HG02943 (cell line): ENCODE results near the gene CD300E.

ENCODE experiments used
- ATAC-seq: cut with Tn5 transposase; IDR thresholded peaks from one replicate; pipeline ENCODE4 v1.9.1; 2021; ENCODE audit warnings: mild to moderate bottlenecking, low read depth, moderate library complexity; ENCODE audit not compliant: unreplicated experiment

The CD300E gene, protein sequence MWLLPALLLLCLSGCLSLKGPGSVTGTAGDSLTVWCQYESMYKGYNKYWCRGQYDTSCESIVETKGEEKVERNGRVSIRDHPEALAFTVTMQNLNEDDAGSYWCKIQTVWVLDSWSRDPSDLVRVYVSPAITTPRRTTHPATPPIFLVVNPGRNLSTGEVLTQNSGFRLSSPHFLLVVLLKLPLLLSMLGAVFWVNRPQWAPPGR

DNA sequence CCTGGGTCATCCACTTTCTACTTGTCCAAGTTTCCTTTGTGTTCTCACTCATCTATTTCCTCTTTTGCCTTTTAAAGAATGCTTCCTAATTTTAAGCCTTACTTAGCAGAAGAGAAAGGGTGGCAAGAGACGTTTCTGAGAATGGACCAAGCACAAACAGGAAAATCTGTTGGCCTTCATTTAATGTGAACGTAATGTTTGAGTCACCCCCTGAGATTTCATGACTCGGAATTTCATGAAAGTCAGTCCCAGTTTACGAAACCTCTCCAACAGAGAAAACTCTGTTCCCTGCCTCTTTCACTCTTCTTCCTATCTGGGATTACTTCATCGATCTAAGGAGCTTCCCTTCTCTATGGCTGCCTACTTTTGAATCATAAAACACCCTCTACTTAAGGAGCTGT, at the start of gene CD300E:
Gene CD300E (minus strand): TSS at position 46 of the 401 bp plus-strand sequence. CDS start 117 bp downstream, outside the sequence.
- no peak for ATAC-seq

DNA sequence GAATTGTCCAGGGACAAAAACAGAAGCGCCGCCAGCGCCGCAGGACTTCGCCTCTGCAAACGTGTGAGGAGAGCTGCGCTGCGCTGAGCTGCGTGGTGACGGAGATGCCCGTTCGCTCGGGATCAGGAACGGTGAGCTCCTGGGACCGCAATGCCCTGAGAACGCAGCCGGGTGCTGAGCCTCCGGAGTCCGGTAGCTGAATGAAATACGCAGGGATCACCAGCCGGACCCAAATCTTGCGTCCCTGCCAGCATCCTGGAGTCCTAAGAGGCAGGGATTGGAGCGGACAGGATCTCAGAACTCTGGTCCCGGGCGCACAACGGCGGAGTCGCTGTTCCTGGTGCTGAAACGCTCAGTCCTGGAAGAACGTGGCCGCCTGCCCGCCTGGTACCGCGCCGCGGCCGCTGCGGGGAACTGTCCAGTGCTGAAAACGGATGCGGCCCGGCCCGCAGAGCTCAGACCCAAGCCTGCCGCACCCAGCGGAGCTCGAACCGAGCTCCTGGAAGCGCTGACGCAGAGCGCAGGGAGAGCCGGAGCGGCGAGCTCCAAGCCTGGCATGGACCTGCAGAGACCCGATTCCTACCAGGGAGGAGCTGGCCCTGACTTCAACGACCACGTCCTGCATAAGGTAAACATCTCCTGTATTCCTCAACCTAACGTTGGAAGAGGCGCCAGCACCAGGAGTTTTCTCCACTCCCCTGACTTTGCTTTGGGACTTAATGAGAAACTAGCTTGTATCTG, 47.7 kb upstream of the CD300E start:
- ATAC-seq = no peak

DNA sequence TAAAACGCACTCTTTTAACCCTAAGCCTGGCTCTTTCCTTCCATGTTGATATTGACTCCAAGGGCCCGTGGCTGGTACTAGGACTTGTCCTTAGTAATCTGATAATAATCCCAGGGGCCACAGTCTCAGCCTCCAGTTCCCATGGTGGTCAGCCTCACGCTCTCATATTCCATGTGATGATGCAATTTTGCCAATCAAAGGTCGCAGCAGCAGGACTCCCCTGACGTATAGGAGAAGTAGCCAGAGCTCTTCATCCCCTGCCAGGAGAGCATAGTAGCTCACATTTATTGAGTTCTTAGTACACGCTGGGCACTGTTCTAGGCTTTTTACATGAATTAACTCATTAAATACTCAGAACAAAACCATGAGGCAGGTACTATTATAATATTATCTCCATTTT, 46.8 kb upstream of the CD300E start:
- ATAC-seq = no peak

DNA sequence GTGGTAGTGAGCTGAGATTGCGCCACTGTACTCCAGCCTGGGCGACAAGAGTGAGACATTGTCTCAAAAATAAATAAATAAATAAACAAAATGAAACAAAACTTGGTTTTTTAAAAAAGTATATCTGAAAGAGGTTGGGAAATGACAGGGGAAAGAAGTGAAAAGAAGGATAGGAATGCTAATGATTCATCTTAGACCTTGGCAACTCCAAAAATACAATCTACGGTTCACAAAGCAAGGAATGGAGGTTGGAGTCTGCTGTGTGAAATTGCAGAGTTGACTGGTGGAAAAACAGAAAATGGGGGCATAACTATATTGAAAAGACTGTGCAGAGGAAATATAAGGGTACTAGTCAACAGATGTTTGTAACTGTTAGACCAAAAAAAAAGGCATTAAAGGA, 40.0 kb upstream of the CD300E start:
- no peak for ATAC-seq

DNA sequence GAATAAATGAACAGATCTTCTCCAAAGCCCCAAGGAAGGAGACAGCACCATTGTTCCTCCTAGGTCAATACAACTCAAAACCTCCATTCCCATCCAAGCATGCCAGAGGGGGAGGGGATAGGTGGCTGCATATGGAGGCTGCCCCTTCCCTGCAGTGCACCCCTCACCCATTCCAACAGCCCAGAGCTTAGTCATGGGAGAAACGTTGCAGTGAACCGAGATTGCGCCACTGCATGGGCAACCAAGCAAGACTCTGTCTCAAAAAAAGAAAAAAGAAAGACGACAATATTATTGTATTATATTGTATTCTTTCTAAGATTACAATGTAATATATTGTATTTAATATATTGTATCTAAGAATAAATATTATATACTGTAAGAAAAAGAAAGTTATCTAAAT, 36.4 kb upstream of the CD300E start:
- no peak for ATAC-seq

DNA sequence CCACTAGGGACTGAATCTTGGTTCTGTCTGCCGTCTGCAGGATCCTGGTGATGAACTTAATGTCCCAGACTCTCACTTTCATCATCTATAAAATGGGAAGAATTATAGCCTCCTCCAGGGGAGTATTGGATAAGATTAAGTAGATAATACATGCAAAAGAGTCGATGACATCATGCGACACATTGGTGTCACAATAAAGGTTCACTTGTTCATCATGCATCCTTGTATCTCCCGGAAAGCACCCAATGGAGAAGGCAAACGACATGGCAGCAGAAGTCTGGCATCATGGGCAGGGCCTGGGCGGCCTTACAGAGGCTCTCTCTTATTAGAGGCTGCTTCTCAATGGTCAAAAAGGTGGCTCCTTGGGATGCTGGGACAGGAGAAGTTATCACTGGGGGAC, 35.1 kb upstream of the CD300E start:
- no peak for ATAC-seq

DNA sequence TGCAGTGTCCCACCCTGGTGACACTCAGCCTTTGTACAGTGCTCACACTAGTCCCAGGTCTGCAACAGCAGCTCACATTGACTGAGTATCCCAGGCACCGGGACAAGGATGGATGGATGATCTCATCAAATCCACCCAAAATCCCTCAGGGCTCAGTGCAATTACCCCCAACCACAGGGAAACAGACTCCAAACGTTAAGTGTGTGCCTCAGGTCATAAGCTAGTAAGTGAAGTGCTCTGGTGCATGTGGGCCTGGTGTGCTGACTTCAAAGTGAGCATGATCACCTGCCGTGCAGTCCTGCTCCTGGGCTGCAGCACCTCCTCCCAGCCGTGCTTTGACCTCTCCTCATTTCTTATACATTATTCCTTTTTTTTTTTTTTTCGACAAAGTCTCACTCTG, 31.2 kb upstream of the CD300E start:
- ATAC-seq = no peak

DNA sequence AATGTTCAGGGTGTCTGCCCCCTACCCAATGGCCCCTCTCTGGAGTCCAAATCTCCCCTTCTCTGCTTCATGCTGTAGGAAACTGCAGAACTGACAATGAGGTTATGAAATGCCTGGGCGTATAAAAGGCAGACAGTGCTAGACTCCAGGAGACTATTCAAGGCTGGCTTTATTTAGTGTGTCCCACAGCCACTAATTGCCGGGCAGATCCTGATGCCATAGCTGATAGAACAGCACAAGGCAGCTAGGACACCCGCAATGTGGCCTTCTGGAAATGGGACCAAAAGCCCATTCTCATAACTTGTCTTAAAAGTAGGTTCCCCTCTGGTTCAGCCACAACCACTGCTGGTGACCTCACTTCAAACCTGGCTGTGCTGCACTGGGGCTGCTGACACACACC, 28.5 kb upstream of the CD300E start:
- no peak for ATAC-seq

DNA sequence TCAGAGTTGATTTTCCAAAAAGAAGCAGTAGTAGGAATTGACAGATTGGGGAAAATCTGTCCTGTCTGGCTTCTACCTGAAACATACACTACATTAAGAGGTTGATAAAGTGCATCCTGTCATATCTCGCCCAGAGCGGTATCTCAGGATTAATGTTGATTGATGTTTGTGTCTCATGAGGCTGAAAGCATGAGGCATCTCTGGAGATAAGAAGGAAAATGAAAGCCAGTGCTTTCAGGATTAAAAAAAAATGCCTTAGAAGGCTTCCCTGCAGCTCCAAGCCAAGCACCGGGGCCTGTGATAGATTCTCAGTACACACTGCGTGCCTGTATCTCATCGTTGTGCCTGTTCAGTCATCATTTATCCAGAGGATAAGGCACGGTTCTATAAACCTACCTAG, 26.4 kb upstream of the CD300E start:
- ATAC-seq = no peak

DNA sequence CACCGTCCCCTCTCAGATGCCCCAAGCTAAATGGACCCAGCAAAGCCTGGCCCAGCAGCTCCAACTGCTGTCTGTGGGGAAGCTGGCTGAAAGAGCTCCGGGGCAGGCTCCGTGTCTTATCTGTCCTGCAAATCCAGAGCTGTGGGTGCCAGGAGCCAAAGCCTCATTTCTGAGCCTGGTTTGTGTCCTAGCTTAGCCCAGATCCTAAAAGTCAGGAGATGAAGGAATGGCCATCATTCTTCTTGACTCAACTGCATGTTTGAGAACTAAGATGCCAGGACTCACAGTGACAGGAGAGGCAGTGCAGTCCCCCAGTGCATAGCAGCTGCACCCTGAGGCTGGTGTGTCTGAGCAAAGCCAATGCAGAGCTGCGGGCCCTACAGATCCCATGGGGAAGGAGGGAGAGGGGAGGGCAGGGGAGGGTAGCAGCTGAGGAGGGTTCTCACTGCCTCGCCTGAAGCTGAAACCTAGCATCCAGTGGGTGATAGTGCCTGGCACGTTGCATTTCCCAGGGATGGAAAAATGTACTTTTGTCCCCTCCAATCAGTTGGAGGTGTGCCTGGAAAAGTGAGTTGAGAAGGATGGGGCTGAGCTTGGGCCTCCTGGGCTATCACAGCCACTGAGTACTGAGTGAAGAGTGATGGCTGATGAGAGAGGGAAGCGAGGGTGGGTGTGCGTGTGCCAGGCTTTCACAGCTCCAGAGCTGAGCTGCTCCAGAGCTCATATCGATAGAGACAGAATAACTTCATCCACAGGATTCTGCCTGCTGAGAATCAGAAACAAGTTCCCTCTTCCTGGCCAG, 24.5 kb upstream of the CD300E start:
- ATAC-seq = no peak

DNA sequence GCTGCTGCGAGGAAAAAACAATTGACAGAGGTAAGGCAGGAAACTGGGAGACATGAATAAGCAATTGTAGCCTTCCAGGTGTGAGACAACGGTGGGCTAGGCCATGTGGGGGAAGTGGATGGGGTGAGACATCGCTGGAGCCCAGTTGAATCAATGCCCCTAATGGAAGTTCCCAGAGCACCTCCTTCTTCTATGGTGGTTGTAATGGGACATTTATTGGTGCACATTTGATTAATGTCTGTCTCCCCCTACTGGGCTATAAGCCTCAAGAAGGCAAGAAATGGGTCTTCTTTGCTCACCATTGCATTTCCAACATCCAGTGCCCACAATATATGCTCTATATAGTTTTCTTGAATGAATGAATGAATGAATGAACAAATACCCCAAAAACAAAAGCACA, 22.7 kb upstream of the CD300E start:
- ATAC-seq = no peak

DNA sequence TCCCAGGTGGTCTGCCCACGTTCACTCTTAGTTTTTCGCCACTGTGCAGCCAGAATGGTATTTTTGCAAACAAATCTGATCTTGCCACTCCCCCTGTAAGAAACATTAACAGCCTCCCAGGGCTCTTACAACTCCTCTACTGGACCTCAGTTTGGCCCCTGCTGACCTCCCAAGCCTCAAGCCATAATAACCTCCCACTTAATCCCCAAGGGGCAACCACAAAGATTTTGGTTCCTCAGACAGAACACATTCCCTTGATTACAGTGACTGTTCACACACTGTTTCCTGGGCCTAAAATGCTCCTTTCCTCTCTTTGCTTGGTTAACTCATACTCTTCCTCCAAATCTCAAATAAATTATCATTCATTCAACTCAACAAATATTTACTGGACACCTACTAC, 21.5 kb upstream of the CD300E start:
- no peak for ATAC-seq

DNA sequence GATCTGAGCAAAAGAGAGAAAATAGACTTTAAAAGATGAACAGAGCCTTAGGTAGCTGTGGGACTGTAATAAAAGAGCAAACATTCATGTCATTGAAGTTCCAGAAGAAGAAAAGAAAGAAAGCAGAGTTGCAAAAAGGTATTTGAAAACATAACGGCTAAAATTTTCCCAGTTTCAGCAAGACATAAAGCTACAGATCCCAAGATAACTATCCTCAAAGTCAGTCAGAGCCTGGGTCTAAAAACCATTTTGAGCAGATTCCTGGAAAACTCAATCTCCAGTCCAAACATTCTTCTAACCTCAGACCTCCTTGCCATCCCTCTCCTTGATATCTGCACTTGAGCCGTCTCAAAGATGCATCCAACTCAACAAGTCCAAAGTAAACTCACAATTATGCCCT, 20.9 kb upstream of the CD300E start:
- ATAC-seq = no peak

DNA sequence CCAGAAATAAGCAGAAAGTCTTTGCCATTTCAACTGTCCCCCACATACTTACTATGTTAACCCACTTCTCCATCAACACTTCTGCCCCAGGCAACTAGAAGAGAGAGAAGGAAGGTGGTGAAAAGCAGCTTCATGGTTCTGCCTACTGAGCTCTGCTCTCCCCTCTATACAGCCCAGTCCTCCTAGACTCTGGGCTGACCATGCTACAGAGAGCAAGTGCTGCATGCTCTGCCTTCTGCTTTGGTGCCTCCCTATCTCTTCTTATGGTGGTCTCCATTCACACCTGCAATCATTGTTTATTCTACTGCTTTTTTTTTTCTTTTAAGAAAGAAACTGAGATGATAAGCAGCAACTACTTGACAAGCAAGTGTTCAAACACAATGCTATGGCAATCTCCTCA, 20.3 kb upstream of the CD300E start:
- ATAC-seq = no peak

DNA sequence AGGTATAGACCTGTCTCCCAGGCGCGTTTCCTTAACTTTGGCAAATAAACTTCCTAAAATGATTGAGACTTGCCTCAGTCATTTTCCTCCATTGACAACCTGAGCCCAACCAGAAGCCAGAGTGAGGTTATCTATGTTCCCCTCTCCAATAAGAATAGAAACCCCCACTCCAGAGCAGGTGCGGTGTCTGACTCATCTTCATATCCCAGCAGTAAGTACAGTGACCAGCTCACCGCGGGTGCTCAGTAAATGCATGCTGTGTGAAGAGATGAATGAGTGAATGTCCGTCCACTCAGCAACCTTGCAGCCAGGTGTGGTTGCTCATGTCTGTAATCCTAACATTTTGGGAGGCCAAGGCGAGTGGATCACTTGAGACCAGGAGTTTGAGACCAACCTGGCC, 19.5 kb upstream of the CD300E start:
- no peak for ATAC-seq

DNA sequence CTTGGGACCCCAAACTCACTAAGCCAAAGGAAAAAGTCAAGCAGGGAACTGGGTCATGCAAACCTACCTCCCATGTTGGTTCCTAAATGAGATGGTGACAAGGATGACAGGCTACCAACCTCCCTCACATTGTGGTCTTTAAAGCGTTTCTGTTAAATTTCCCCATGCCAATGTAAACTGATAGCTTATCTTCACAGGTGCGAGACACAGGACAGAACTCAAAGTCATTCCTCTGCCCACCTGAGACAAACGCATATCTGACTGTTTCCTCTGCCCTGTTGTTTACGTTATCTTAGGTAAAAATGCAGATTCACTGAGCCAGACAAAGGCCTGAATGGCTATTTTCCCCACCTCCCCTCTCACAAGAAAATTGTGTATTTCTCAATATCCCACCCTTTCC, 19.0 kb upstream of the CD300E start:
- no peak for ATAC-seq

DNA sequence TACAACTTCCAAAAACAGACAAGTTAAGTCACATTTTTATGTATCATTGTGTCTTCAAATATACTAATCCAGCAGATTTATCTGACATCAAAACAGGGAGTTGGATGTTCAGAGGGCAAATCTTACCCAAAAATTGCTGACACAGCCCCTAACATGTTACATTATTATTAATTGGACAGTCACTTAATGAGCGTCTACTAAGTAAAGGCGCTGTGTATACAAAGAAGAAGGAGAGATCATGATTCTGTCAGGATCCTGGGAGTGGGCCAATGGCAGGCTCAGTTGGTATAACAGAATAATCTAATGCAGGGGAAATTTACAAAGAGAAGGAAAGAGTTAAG, 18.4 kb upstream of the CD300E start:
- no peak for ATAC-seq

DNA sequence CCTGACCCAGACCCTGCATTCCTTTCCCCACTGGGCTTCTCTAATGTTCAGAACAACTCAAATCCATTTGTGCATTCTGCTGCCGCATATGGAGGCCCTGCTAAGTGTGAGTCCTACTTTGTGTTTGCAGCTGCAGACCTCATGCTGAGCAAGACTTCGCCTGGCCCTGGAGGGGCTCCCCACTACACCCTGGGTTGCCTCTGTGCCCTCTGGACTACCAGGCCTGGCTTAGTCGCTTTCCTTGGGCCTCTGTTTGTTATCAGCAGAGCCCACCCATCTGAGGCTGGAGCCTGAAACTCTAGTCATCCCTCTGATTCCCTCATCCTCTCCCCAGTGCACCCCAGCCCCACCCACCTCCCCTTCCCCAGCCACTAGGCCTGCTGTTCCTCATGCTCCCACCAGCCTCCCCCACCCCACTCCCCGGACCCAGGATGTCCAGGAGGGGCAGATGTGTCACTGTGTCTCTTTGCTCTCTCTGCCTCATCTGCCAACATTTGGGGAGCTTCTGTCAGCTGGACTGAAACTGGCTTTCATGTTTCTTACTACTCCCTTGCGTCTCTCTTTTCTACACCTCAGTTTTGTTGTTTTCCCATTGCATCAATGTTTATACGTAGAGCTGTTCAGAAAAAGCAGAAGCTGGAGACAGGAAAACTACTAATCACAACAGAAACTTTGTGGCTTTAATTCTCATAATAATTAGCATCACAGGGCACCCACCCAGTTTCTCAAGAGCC, 17.9 kb upstream of the CD300E start:
- ATAC-seq = no peak

DNA sequence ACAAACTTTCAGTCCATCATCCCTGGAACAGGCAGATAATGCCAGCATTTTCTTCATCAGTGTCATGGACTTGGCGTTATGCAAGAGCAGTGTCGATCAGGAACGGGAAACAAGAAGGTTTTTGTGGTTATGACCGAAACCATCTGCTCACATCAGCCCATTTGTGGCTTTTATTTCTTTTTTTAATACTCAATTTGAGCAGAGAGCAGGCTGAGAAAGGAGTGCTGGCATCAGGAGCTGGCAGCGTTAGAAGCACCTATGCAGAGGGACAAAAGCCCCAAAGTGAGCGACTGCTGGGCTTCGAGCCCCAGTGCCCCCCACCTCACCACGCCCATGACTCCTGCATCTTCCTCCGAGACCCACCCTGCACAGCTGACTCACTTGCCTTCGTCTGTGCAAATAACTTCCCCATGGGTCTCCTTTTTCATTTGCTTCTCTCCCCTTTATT, 16.2 kb upstream of the CD300E start:
- ATAC-seq = no peak

DNA sequence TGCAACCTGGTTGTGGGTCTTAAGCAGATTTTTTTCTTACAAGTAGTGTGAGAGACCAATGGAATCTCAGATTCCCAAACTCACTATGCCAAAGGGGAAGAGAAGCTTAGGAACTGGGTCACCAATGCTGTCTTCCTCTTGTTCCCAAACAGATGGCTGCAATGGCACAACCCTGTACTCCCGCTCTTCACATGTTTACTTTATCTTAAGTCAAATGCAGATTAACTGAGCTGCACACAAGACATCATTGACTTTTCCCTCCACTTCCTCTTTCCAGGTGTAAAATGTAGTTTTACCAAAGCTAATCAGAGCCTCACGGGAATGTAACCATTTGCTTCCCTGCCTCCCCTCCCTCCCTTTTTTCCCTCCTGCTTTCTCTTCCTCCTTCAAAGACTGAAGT, 14.4 kb upstream of the CD300E start:
- no peak for ATAC-seq

DNA sequence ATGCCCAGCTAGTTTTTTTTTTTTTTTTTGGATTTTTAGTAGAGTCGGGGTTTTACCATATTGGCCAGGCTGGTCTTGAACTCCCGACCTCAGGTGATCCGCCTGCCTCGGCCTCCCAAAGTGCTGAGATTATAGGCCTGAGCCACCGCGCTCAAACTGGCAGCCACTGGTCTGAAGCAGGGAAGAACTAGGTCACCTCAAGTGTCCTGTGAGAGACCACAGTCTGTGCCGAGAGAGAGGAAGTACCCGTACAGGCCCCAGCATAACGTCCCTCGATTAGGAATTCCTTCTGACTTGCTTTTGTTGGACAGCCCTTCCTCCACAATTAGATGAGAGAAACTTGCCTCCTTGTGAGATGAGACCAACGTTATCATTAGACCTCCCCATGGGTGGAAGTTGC, 13.7 kb upstream of the CD300E start:
- ATAC-seq = no peak
